OCI-LY7 (cell line): Measurements from ENCODE around the gene SLC6A17. TPM values are rescaled to one million over a fixed set of nuclear protein-coding genes. Genes with fewer than 3 reads are reported as not detected.

Experiments used
- BruUV-seq: library from RNA; stranded (reverse); fragments of 400-500 nt; replicated peaks from 2 replicates; lab custom pipeline; 2021; lab: Mats Ljungman, UMichigan
- CTCF ChIA-PET: fragments of 300-600 bp; sonication (Branson Sonifier 250); formaldehyde crosslinking; loops from one replicate; lab custom pipeline; 2022; ENCODE audit warnings: antibody characterized with exemption; ENCODE audit not compliant: unreplicated experiment; lab: Charles Lee
- POLR2A ChIA-PET: fragments of 300-600 bp; sonication (Branson Sonifier 250); formaldehyde crosslinking; loops from one replicate; lab custom pipeline; 2022; ENCODE audit warnings: antibody characterized with exemption; lab: Charles Lee
- DNase-seq: peaks from one replicate; pipeline ENCODE4 v3.0.0-alpha.2; 2015; ENCODE audit warnings: low spot score
- H2AFZ ChIP-seq: fragments of 200-600 bp; sonication (generic), shearing (Covaris generic); 2 replicates; pipeline ENCODE4 v1.6.1; 2014; ENCODE audit warnings: mild to moderate bottlenecking, antibody characterized with exemption, low read length, moderate library complexity
- H3K27ac ChIP-seq: fragments of 200-600 bp; sonication (generic); 2 replicates; pipeline ENCODE4 v1.5.1; 2014; ENCODE audit warnings: mixed run types, low read depth, mild to moderate bottlenecking, moderate library complexity, low read length, inconsistent platforms; ENCODE audit not compliant: poor library complexity, severe bottlenecking
- H3K36me3 ChIP-seq: fragments of 200-600 bp; sonication (generic); 2 replicates; pipeline ENCODE4 v1.6.1; 2014; ENCODE audit warnings: mild to moderate bottlenecking, antibody characterized with exemption, low read length, moderate library complexity, mixed read lengths; ENCODE audit not compliant: insufficient read depth
- H3K4me1 ChIP-seq: fragments of 200-600 bp; sonication (generic); 2 replicates; pipeline ENCODE4 v1.5.1; 2014; ENCODE audit warnings: mild to moderate bottlenecking, low read length; ENCODE audit not compliant: insufficient read depth, poor library complexity, severe bottlenecking
- H3K4me2 ChIP-seq: fragments of 200-600 bp; sonication (generic); 2 replicates; pipeline ENCODE4 v1.6.1; 2014; ENCODE audit warnings: mild to moderate bottlenecking, low read length
- H3K4me3 ChIP-seq: fragments of 200-600 bp; sonication (generic); 2 replicates; pipeline ENCODE4 v1.5.1; 2014; ENCODE audit warnings: mild to moderate bottlenecking, low read depth, low read length; ENCODE audit not compliant: poor library complexity, severe bottlenecking
- H3K79me2 ChIP-seq: fragments of 200-600 bp; sonication (generic); 2 replicates; pipeline ENCODE4 v1.6.1; 2016; ENCODE audit warnings: low read depth, mild to moderate bottlenecking, low read length, moderate library complexity, mixed read lengths; ENCODE audit not compliant: insufficient read depth
- H3K9me2 ChIP-seq: fragments of 200-600 bp; sonication (generic); 2 replicates; pipeline ENCODE4 v1.6.1; 2016; ENCODE audit warnings: mild to moderate bottlenecking, low read length, mixed read lengths; ENCODE audit not compliant: insufficient read depth
- H3K9me3 ChIP-seq: fragments of 200-600 bp; sonication (generic); 2 replicates; pipeline ENCODE4 v1.6.1; 2014; ENCODE audit warnings: mild to moderate bottlenecking, mixed run types, low read length, mixed read lengths
- H4K20me1 ChIP-seq: fragments of 200-600 bp; sonication (generic); 2 replicates; pipeline ENCODE4 v1.6.1; 2014; ENCODE audit warnings: mild to moderate bottlenecking, antibody characterized with exemption, low read length, moderate library complexity, mixed read lengths; ENCODE audit not compliant: insufficient read depth
- CTCF ChIP-seq: fragments of 200-600 bp; sonication (generic); conservative IDR thresholded peaks from 2 replicates; pipeline ENCODE4 v1.5.1; 2014; ENCODE audit warnings: mild to moderate bottlenecking, antibody characterized with exemption, low read length, moderate library complexity, mixed read lengths
- EZH2phosphoT487 ChIP-seq: fragments of 200-600 bp; sonication (generic); IDR thresholded peaks from 2 replicates; pipeline ENCODE4 v1.6.1; 2018; ENCODE audit warnings: low read depth, borderline replicate concordance, mild to moderate bottlenecking, mixed run types, antibody characterized with exemption, low read length, moderate library complexity, mixed read lengths
- intact Hi-C: fragments of 100-400 bp; cut with micrococcal nuclease; formaldehyde crosslinking; loops from one replicate; pipeline ENCODE4 v1.10.0; 2022; ENCODE audit not compliant: unreplicated experiment
- total RNA-seq, 2 experiments: library from RNA; depleted of rRNA in 1 of 2; stranded (reverse); fragments of >200 nt in 1 of 2; shearing (Covaris generic) in 1 of 2; gene quantifications; 2 replicates each; pipeline ENCODE4 v1.2.3, GENCODE V29; 2014 to 2022

SLC6A17 gene
- total RNA-seq, 2 experiments from 2014 or later = not detected

DNA sequence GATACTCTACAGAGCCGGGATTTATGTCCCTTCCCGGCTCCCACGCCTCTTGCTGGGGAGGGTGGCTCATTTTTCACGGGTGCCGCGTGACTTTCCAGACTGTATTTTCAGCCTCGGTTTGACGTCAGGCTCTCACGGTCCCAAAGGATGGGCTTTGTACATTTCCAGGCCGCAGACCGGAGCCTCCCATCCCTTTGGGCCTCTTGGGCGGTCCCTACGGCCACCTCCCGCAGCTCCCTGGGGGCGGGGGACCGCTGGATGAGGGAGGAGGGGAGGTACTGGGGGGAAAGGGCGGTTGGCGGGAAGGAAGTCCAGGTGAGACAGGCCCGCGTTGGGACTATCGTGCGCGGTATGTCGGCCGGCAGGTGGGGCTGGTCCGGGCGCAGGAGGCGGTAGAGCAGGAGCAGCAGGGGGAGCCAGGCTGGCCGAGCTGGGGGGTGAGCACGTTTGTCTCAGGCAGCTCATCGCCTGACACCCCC is 20.1 kb upstream of the SLC6A17 start:
- BruUV-seq = no TSS peak
- intact Hi-C loops = no loop called here
- no peaks in the 10 kb centered on the region for H3K36me3 ChIP-seq
- no peak overlapping the region for H3K4me2 ChIP-seq
- H3K4me1 ChIP-seq = no peaks in the 10 kb centered on the region
- no peaks in the 10 kb centered on the region for H4K20me1 ChIP-seq
- H3K27ac ChIP-seq = no peak overlapping the region
- TF ChIP-seq EZH2phosphoT487 = no peak
- no peak for TF ChIP-seq CTCF
- no peaks in the 10 kb centered on the region for H3K9me2 ChIP-seq
- CTCF ChIA-PET = no interaction called here
- no peak for DNase-seq
- H2AFZ ChIP-seq = no peak overlapping the region
- POLR2A ChIA-PET = no interaction called here
- no peaks in the 10 kb centered on the region for H3K79me2 ChIP-seq
- no peaks in the 10 kb centered on the region for H3K9me3 ChIP-seq
- no peak overlapping the region for H3K4me3 ChIP-seq

DNA sequence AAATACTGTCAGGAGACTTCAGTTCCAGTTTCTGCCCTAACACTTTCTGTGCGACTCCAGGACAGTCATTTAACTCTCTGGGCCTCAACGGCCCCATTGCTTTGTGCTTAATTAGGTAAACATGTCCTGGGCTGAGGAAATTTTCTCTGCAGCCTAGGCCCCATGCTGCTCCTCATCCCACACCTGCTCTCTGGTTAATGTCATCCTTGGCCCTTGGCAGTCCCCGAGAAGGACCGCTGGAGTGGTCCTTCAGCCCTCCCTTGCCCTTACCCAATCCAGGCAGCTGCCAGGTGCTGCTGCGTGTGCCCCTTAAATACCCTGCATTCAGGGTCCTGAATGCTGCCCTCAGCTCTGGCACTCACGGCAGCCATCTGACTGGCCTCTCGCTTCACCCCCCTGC is 19.3 kb upstream of the SLC6A17 start:
- TF ChIP-seq EZH2phosphoT487 (no peak), CTCF (no peak)
- Histone ChIP-seq H3K4me1 (no peaks in the 10 kb centered on the region), H3K4me2 (no peak overlapping the region), H3K36me3 (no peaks in the 10 kb centered on the region), H2AFZ (no peak overlapping the region), H3K27ac (no peak overlapping the region), H3K9me3 (no peaks in the 10 kb centered on the region), H4K20me1 (no peaks in the 10 kb centered on the region), H3K9me2 (no peaks in the 10 kb centered on the region), H3K79me2 (no peaks in the 10 kb centered on the region), H3K4me3 (no peak overlapping the region)
- ChIA-PET CTCF (no interaction called here), POLR2A (no interaction called here)
- no peak for DNase-seq
- BruUV-seq = no TSS peak
- intact Hi-C loops = no loop called here

DNA sequence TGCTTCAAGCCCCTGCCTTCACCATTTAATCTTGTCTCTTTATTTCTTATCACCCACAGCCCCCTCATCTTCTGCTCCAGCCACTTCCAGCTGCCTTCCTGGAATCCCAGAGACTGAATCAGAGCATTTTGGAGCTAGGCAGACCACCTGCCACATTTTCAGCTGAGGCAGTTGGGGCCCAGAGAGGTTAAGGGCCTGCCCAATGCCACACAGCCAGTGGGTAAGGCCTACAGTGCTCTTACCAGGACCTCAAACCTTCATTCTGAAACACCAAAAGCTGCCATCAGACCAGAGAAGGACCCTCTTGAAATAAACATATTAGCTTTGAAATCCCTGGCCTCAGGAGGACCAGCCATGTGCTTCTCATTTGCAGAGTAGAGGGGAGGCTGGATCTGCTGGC is 17.6 kb upstream of the SLC6A17 start:
- Histone ChIP-seq H3K9me2 (no peaks in the 10 kb centered on the region), H3K4me2 (no peak overlapping the region), H3K79me2 (no peaks in the 10 kb centered on the region), H3K9me3 (no peaks in the 10 kb centered on the region), H4K20me1 (no peaks in the 10 kb centered on the region), H3K4me1 (no peaks in the 10 kb centered on the region), H3K27ac (no peak overlapping the region), H3K36me3 (no peaks in the 10 kb centered on the region), H3K4me3 (no peak overlapping the region), H2AFZ (no peak overlapping the region)
- TF ChIP-seq EZH2phosphoT487 (no peak), CTCF (no peak)
- ChIA-PET POLR2A (interaction anchor here (0.5 to 0.7 kb wide), 5 partner anchors 76 to 859 kb away, joined by 3 to 4 read pairs (median 3); no protein-coding TSS in a partner anchor), CTCF (no interaction called here)
- intact Hi-C loops = no loop called here
- BruUV-seq = no TSS peak
- DNase-seq = no peak
